CD14-positive monocyte (primary cell): ENCODE measurements around the gene THBS2. TPM values are rescaled to one million over a fixed set of nuclear protein-coding genes. Genes with fewer than 3 reads are reported as not detected.

ENCODE experiments used
- DNase-seq, 3 donors: peaks; one replicate each; pipeline ENCODE4 v3.0.0-alpha.2; 2011 to 2022
- H2AFZ ChIP-seq: 2 replicates; pipeline ENCODE4 v1.6.0; 2012; ENCODE audit warnings: mild to moderate bottlenecking, low read depth, low read length, inconsistent platforms; ENCODE audit not compliant: insufficient read depth, poor library complexity, severe bottlenecking
- H3K27ac ChIP-seq, 2 donors: 1 replicate in 1 of 2; 2 replicates in 1 of 2; pipeline ENCODE4 v1.5.1; 2012 to 2013; ENCODE audit warnings: low read length in 2 of 2, control low read depth in 1 of 2, inconsistent platforms in 1 of 2, low read depth in 1 of 2, mild to moderate bottlenecking in 1 of 2
- H3K27me3 ChIP-seq, 2 donors: one replicate each; pipeline versions ENCODE4 v1.6.0 to v1.6.1; 2011 to 2013; ENCODE audit warnings: low read length in 2 of 2; ENCODE audit not compliant: control insufficient read depth in 2 of 2, insufficient read depth in 2 of 2
- H3K36me3 ChIP-seq, 2 donors: replicated peaks in 1 of 2; 1 replicate in 1 of 2; 2 replicates in 1 of 2; pipeline versions ENCODE4 v1.5.1 to v1.6.1; 2012 to 2013; ENCODE audit warnings: low read length in 2 of 2, control low read depth in 1 of 2, inconsistent platforms in 1 of 2, mild to moderate bottlenecking in 1 of 2; ENCODE audit not compliant: insufficient read depth in 2 of 2, control insufficient read depth in 1 of 2
- H3K4me1 ChIP-seq, 2 donors: 1 replicate in 1 of 2; 2 replicates in 1 of 2; pipeline versions ENCODE4 v1.5.1 to v1.6.1; 2012 to 2013; ENCODE audit warnings: low read length in 2 of 2, control low read depth in 1 of 2, inconsistent platforms in 1 of 2, mild to moderate bottlenecking in 1 of 2, moderate library complexity in 1 of 2; ENCODE audit not compliant: insufficient read depth in 2 of 2, control insufficient read depth in 1 of 2
- H3K4me2 ChIP-seq: replicated peaks from 2 replicates; pipeline ENCODE3; 2012; ENCODE audit warnings: low read length, moderate library complexity, mild to moderate bottlenecking; ENCODE audit not compliant: poor library complexity, severe bottlenecking; ENCODE audit errors: extremely low read depth
- H3K4me3 ChIP-seq, 3 experiments: fragments of 200-600 bp in 1 of 3; sonication (generic) in 1 of 3; replicated peaks in 1 of 3; 1 replicate in 2 of 3; 2 replicates in 1 of 3; pipeline ENCODE4 v1.5.1; 2011 to 2013; ENCODE audit warnings: low read length in 3 of 3, mild to moderate bottlenecking in 3 of 3, control low read depth in 2 of 3, low read depth in 2 of 3, inconsistent platforms in 1 of 3, moderate library complexity in 1 of 3
- H3K79me2 ChIP-seq: 2 replicates; pipeline ENCODE4 v1.6.0; 2012; ENCODE audit warnings: mild to moderate bottlenecking, control low read depth, inconsistent platforms, low read length, moderate library complexity; ENCODE audit not compliant: insufficient read depth
- H3K9ac ChIP-seq: 2 replicates; pipeline ENCODE4 v1.6.0; 2017; ENCODE audit warnings: low read length, mild to moderate bottlenecking; ENCODE audit not compliant: insufficient read depth, poor library complexity, severe bottlenecking
- H3K9me3 ChIP-seq, 2 donors: replicated peaks in 1 of 2; 1 replicate in 1 of 2; 2 replicates in 1 of 2; pipeline versions ENCODE4 v1.5.1 to v1.6.1; 2012 to 2013; ENCODE audit warnings: low read length in 2 of 2, control low read depth in 1 of 2; ENCODE audit not compliant: control insufficient read depth in 1 of 2, insufficient read depth in 1 of 2
- H4K20me1 ChIP-seq: 2 replicates; pipeline ENCODE4 v1.6.0; 2012; ENCODE audit warnings: mild to moderate bottlenecking, low read length, control low read depth, moderate library complexity; ENCODE audit not compliant: insufficient read depth
- H3K27ac Mint-ChIP-seq, 7 donors: one replicate each; pipeline ENCODE4 v1.8.0; 2020; ENCODE audit warnings: mild to moderate bottlenecking in 7 of 7, mixed read lengths in 7 of 7, moderate library complexity in 6 of 7, inconsistent platforms in 2 of 7
- H3K27me3 Mint-ChIP-seq, 3 donors: one replicate each; pipeline ENCODE4 v1.8.0; 2021 to 2022; ENCODE audit warnings: low read depth in 3 of 3, mild to moderate bottlenecking in 3 of 3, mixed read lengths in 3 of 3, moderate library complexity in 3 of 3, inconsistent platforms in 1 of 3
- H3K36me3 Mint-ChIP-seq, 2 donors: one replicate each; pipeline ENCODE4 v1.8.0; 2020; ENCODE audit warnings: mixed read lengths in 2 of 2, inconsistent platforms in 1 of 2, mild to moderate bottlenecking in 1 of 2
- H3K4me1 Mint-ChIP-seq: one replicate; pipeline ENCODE4 v1.8.0; 2020; ENCODE audit warnings: mild to moderate bottlenecking, mixed read lengths
- H3K4me3 Mint-ChIP-seq, 2 donors: one replicate each; pipeline ENCODE4 v1.8.0; 2020; ENCODE audit warnings: mild to moderate bottlenecking in 2 of 2, mixed read lengths in 2 of 2, moderate library complexity in 1 of 2
- H3K9me3 Mint-ChIP-seq, 7 donors: one replicate each; pipeline ENCODE4 v1.8.0; 2020 to 2022; ENCODE audit warnings: mixed read lengths in 7 of 7, mild to moderate bottlenecking in 6 of 7, moderate library complexity in 6 of 7, inconsistent platforms in 2 of 7
- CTCF ChIP-seq: fragments of 200-600 bp; IDR thresholded peaks from one replicate; pipeline ENCODE4 v1.8.0; 2022; ENCODE audit warnings: antibody characterized with exemption, mild to moderate bottlenecking
- WGBS: methylation state at CpG from one replicate; pipeline ENCODE4 v1.1.5; 2013; ENCODE audit warnings: missing lambda C conversion rate; ENCODE audit not compliant: insufficient coverage; 5-methylcytosine and 5-hydroxymethylcytosine counted together
- intact Hi-C, 2 donors: fragments of 100-400 bp; cut with micrococcal nuclease; formaldehyde crosslinking; loops; one replicate each; pipeline versions ENCODE4 v1.15.0 to v1.15.1; 2023
- polyA plus RNA-seq, 3 donors: library from polyadenylated mRNA; depleted of rRNA in 1 of 3; unstranded in 2 of 3; stranded (reverse) in 1 of 3; fragments of 300-500 nt in 2 of 3; fragments of >200 nt in 1 of 3; fragmentation: Illumina TruSeq in 2 of 3; gene quantifications; 1 replicate in 2 of 3; 2 replicates in 1 of 3; pipeline ENCODE4 v1.2.3, GENCODE V29; 2012 to 2021

The THBS2 gene
- polyA plus RNA-seq, 3 donors, result 0.01 to 0.03 TPM; not detected in 1

DNA sequence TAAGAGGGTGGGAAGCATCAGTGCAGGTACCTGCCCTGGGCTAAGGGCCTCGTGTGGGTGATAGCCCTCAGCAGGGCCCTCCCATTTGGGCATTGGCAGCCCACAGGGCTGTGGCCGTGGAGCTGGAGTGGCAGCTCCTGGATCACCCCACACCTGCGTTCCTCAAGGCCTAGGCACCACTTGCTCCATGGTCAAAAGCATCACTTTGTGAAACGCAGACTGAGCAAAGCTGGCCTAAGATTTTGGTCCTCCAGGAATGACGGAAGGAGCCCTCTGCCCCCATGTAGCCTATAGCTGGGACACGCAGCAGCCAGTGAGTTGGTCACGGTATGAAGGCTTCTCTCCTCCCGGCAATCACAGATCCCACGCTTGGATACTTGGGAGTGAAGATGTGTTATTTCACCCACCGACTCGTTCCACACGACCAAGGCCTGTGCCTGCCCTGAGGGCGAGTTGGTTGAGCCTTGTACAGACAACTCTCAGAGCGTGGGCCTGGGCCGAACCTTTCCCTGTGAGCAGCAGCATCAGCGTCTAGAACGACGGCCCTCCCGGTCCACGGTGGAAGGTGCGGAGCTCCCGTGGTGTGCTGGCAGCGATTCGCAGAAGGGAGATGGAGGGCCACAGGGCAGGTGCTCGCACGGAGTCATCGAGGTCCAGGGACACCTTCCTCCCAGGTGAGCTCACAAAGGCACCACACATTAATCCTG, 39.7 kb downstream of the THBS2 start:
- TF ChIP-seq CTCF, result no peak
- H3K27ac Mint-ChIP-seq, result peak overlapping the region; percentile 88 to 97 (median 95)
- Histone ChIP-seq H3K9ac (peak overlapping the region; percentile 66), H3K36me3 (no peaks in the 10 kb centered on the region), H3K27ac (peak overlapping the region; percentile 80 to 88), H3K4me1 (peaks cover 28 to 33% of the 10 kb centered on the region in 2 donors), H3K79me2 (no peaks in the 10 kb centered on the region), H3K4me2 (peak overlapping the region; percentile 73), H3K27me3 (no peaks in the 10 kb centered on the region), H3K4me3 (peak overlapping the region in 1 of 3 experiments; percentile 63), H3K9me3 (no peaks in the 10 kb centered on the region), H2AFZ (peak overlapping the region; percentile 77), H4K20me1 (no peaks in the 10 kb centered on the region)
- over 99% methylated on average over 23 of the region's 27 CpGs for WGBS
- intact Hi-C loops, result loop anchor here in 1 of 2 donors (5.0 to 10.0 kb wide), 2 partner anchors 78 to 491 kb away; partner anchors contain the start of genes C6orf120 and WDR27
- no peak for DNase-seq
- H3K4me1 Mint-ChIP-seq, result peaks cover 28% of the 10 kb centered on the region
- H3K9me3 Mint-ChIP-seq, result peaks cover 4 to 19% (median 10%) of the 10 kb centered on the region in 7 donors
- peaks cover 0 to 7% of the 10 kb centered on the region in 2 donors for H3K36me3 Mint-ChIP-seq
- H3K4me3 Mint-ChIP-seq, result peak overlapping the region; percentile 14 to 32
- peaks cover 0 to 2% (median 1%) of the 10 kb centered on the region in 3 donors for H3K27me3 Mint-ChIP-seq

GRCh38 chr6:169212897-169213813, 40.5 kb downstream of the THBS2 start:
- Mint-ChIP-seq H3K4me3 (peak overlapping the region; percentile 58 to 77), H3K27me3 (peaks cover 0 to 2% (median 0%) of the 10 kb centered on the region in 3 donors), H3K9me3 (peaks cover 3 to 13% (median 8%) of the 10 kb centered on the region in 7 donors), H3K27ac (peak overlapping the region; percentile 88 to 97 (median 93)), H3K4me1 (peaks cover 28% of the 10 kb centered on the region), H3K36me3 (peaks cover 0 to 7% of the 10 kb centered on the region in 2 donors)
- peak overlapping the region; percentile 21 to 63 (median 23) for H3K4me3 ChIP-seq
- no peaks in the 10 kb centered on the region for H4K20me1 ChIP-seq
- peak; percentile 35 for TF ChIP-seq CTCF
- H3K27ac ChIP-seq, result peak overlapping the region; percentile 80 to 88
- H3K79me2 ChIP-seq, result no peaks in the 10 kb centered on the region
- H3K4me1 ChIP-seq, result peaks cover 28 to 33% of the 10 kb centered on the region in 2 donors
- no peaks in the 10 kb centered on the region for H3K27me3 ChIP-seq
- intact Hi-C loops, result loop anchor here in 1 of 2 donors (5.0 to 10.0 kb wide), 2 partner anchors 79 to 492 kb away; partner anchors contain the start of genes C6orf120 and WDR27
- H3K36me3 ChIP-seq, result no peaks in the 10 kb centered on the region
- peak; percentile 93 to 96 (median 94) for DNase-seq
- H3K9me3 ChIP-seq, result no peaks in the 10 kb centered on the region
- H3K9ac ChIP-seq, result peak overlapping the region; percentile 66
- H2AFZ ChIP-seq, result peak overlapping the region; percentile 77
- H3K4me2 ChIP-seq, result peak overlapping the region; percentile 73
- WGBS, result 46% methylated on average over 30 of the region's 56 CpGs
